ENCODE results near the gene TNFRSF13B.

DNA sequence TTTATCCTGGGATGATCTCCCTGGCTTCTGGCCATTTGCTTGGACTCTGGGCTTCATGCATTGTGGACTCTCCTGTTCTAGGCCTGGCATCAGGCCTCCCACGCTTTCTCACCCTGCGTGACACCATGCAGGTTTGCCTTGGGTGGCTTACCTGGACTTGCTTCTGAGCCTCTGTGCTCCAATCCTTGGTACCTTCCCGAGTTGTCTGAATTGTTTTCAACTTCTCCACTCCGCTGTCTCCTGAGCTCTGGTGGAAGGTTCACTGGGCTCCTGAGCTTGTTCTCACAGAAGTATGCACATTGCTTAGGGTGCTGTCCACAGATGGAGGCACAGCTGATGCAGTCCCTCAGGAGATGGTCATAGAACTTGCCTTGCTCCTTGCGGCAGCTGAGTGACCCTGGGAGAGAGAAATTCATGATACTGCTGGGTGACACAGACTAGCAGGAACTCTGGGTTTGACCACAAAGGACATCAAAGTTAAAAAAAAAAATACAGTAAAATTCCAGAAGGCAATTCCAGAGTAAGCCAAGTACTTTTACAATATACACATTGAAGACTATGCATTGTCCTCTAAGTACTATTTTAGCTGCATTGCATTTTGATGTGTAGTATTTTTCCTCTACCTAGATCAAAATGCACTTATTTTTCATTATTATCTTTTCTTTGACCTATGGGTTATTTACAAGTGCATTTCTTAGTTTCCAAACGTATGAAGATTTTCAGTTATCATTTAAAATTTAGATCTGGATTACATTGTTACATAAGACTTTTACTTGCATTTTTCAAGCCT is 23.1 kb downstream of the TNFRSF13B start:
- TF ChIP-seq, protein P1, sequence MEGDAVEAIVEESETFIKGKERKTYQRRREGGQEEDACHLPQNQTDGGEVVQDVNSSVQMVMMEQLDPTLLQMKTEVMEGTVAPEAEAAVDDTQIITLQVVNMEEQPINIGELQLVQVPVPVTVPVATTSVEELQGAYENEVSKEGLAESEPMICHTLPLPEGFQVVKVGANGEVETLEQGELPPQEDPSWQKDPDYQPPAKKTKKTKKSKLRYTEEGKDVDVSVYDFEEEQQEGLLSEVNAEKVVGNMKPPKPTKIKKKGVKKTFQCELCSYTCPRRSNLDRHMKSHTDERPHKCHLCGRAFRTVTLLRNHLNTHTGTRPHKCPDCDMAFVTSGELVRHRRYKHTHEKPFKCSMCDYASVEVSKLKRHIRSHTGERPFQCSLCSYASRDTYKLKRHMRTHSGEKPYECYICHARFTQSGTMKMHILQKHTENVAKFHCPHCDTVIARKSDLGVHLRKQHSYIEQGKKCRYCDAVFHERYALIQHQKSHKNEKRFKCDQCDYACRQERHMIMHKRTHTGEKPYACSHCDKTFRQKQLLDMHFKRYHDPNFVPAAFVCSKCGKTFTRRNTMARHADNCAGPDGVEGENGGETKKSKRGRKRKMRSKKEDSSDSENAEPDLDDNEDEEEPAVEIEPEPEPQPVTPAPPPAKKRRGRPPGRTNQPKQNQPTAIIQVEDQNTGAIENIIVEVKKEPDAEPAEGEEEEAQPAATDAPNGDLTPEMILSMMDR (IDR thresholded peaks at IDR 0.05 in 2 of 3, conservative IDR thresholded peaks at IDR 0.05 in 1 of 3; ENCODE audit: control insufficient read depth in 2 of 3, extremely low read depth in 1 of 3, insufficient read depth in 1 of 3, low read depth in 3 of 3, low read length in 3 of 3): no peak
- no peak for TF ChIP-seq NBN (IDR thresholded peaks at IDR 0.05)
- TF ChIP-seq FOXM1 (IDR thresholded peaks at IDR 0.05; ENCODE audit: low read depth, low read length): no peak
- no peak for TF ChIP-seq PAX5 (IDR thresholded peaks at IDR 0.05; ENCODE audit: borderline replicate concordance, low read depth, low read length)
- no peak for TF ChIP-seq PAX8 (IDR thresholded peaks at IDR 0.05)
- TF ChIP-seq CHD1 (IDR thresholded peaks at IDR 0.05; ENCODE audit: low read depth, low read length): no peak
- TF ChIP-seq SRF (IDR thresholded peaks at IDR 0.05; ENCODE audit: low read depth in 2 of 2, low read length in 2 of 2): no peak
